Muscle of leg (tissue), 11 donors: ENCODE data around the gene MATK. TPM values are rescaled to one million over a fixed set of nuclear protein-coding genes. Genes with fewer than 3 reads are reported as not detected.

Experiments
- DNase-seq: peaks from one replicate; pipeline ENCODE4 v3.0.0; 2013
- H3K27ac ChIP-seq: one replicate; pipeline ENCODE4 v1.5.1; 2013; ENCODE audit warnings: mild to moderate bottlenecking, low read length, control low read depth
- H3K27me3 ChIP-seq: one replicate; pipeline ENCODE4 v1.6.1; 2013; ENCODE audit warnings: low read length; ENCODE audit not compliant: control insufficient read depth, insufficient read depth
- H3K36me3 ChIP-seq: one replicate; pipeline ENCODE4 v1.6.1; 2013; ENCODE audit warnings: low read length; ENCODE audit not compliant: control insufficient read depth, insufficient read depth
- H3K4me1 ChIP-seq: one replicate; pipeline ENCODE4 v1.6.1; 2013; ENCODE audit warnings: low read length; ENCODE audit not compliant: control insufficient read depth, insufficient read depth
- H3K4me3 ChIP-seq: one replicate; pipeline ENCODE4 v1.5.1; 2013; ENCODE audit warnings: low read length, control low read depth
- H3K9me3 ChIP-seq: replicated peaks from 2 replicates; pipeline ENCODE4 v1.6.1; 2013; ENCODE audit warnings: low read depth, low read length; ENCODE audit not compliant: control insufficient read depth
- WGBS: methylation state at CpG from one replicate; pipeline ENCODE4 v1.1.5; 2013; ENCODE audit warnings: missing lambda C conversion rate; ENCODE audit not compliant: insufficient coverage; 5-methylcytosine and 5-hydroxymethylcytosine counted together
- polyA plus RNA-seq, 8 donors: library from polyadenylated mRNA; unstranded; fragments of 120-200 nt; gene quantifications; one replicate each; pipeline versions ENCODE4 v1.2.1 to v1.2.3, GENCODE V29; 2013; ENCODE audit warnings: inconsistent platforms in 1 of 8, low replicate concordance in 1 of 8; ENCODE audit not compliant: insufficient read length in 8 of 8, insufficient read depth in 1 of 8
- total RNA-seq: library from RNA; stranded (reverse); fragments of 120-200 nt; gene quantifications from one replicate; pipeline ENCODE4 v1.2.4, GENCODE V29; 2013

Gene MATK
- total and polyA plus RNA-seq, 9 donors, result 0.62 to 1.9 (median 1.1) TPM

DNA sequence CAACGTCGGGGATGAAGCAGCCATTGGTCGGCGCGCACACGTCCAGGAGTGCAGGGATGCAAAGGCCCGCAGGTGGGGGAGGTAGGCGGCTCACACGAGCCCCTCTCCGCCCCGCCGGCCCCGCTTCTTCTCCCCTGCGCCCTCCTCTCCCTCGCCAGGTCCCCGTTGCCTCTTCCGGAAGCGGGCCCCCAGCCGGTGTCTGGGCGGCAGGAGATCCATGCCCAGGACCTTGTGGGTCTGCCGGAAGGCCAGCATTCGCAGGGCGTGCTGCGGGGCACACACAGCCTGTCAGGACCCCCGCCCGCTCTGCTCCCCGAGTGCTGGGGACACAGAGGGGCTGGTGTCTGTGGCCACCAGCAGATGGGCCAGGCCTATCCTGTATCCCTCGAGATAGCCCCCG, 19.7 kb upstream of the MATK start:
- no peaks in the 10 kb centered on the region for H3K9me3 ChIP-seq
- 88% methylated on average over 18 of the region's 29 CpGs for WGBS
- H3K4me3 ChIP-seq, result no peak overlapping the region
- peaks cover 28% of the 10 kb centered on the region for H3K27me3 ChIP-seq
- H3K36me3 ChIP-seq, result no peaks in the 10 kb centered on the region
- no peak for DNase-seq
- H3K27ac ChIP-seq, result no peak overlapping the region
- peaks cover 11% of the 10 kb centered on the region for H3K4me1 ChIP-seq

DNA sequence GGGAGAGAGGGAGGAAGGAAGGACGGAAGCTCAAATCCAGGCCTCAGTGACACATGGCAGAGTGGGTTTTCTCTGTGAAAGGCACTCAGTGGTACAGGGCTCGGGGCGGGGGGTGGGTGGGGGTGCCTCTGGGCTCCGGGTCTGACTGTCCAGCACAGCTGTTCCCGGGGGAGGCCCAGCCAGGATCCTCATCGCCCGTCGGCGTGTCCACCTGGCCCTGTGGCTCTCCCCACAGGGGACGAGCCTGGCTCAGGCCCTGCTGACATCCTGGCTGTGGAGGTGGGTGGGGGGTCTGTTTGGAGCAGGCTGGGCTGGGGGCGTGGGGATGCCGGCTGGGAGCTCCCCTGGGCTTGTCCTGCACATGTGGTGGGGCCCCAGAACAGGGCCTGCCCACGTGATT, 18.2 kb upstream of the MATK start:
- 52% methylated on average over 10 of the region's 13 CpGs for WGBS
- Histone ChIP-seq H3K27me3 (peaks cover 36% of the 10 kb centered on the region), H3K9me3 (no peaks in the 10 kb centered on the region), H3K27ac (no peak overlapping the region), H3K4me3 (no peak overlapping the region), H3K4me1 (peaks cover 11% of the 10 kb centered on the region), H3K36me3 (no peaks in the 10 kb centered on the region)
- DNase-seq, result no peak

DNA sequence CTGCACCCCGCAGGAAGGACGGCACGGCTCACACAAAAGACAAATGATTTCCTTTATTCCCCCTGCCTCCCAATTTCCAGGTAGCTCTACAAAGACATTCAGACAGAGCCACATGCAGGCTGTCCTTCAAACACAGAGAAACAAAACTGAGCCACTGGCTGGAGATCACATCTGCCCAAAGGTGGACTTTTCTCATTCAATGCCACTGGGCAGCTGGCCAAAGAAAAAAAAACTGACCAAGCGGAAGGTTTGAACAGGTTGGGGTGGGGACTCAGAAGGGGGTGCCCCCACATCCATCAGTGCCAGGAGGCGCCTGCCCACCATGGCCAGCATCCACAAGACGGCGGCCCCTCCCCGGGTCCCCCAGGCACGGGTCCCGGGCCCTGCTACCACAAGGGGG, 17.8 kb upstream of the MATK start:
- H3K9me3 ChIP-seq, result no peaks in the 10 kb centered on the region
- no peak for DNase-seq
- WGBS, result 60% methylated on average over 3 of the region's 10 CpGs
- no peak overlapping the region for H3K27ac ChIP-seq
- peaks cover 40% of the 10 kb centered on the region for H3K27me3 ChIP-seq
- H3K4me3 ChIP-seq, result no peak overlapping the region
- peaks cover 11% of the 10 kb centered on the region for H3K4me1 ChIP-seq
- no peaks in the 10 kb centered on the region for H3K36me3 ChIP-seq

DNA sequence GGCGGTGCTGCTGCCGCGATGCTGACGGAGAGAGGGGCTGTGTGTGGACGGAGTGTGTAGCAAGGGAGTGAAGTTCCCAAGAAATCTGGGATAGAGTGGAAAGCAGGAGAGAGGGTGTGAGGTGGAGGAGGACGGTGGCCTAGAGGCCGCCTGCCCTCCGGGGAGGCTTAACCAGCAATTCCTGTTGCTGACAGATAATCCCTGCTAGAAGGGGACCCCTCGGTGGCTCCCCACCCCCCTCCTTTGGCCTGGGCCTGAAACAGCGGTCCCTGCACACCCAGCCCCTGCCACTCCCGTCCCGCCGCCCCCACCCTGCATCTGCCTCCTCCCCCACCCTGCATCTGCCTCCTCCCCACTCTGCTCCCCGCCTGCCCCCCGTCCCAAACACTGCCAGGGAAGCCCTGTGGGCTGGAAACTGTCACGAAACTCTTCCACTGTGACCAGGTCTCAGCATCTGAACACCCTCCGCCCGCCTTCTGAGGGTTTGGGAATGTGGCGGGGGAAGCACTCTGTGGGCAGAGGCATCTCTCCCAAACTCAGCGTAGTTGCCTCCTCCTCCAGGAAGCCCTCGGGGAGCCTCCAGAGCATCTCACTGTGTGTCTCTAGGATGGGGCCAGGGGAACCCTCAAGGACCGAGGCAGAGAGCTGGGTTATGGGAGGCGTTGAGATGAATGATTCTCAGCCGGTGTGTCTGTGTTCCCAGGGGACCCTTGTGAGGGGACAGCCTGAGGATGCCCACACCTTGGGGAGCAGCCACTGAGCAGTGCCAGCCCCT, 17.1 kb upstream of the MATK start:
- WGBS, result 79% methylated on average over 9 of the region's 24 CpGs
- Histone ChIP-seq H3K27me3 (peaks cover 40% of the 10 kb centered on the region), H3K4me3 (no peak overlapping the region), H3K9me3 (no peaks in the 10 kb centered on the region), H3K36me3 (no peaks in the 10 kb centered on the region), H3K4me1 (peaks cover 11% of the 10 kb centered on the region), H3K27ac (no peak overlapping the region)
- no peak for DNase-seq

DNA sequence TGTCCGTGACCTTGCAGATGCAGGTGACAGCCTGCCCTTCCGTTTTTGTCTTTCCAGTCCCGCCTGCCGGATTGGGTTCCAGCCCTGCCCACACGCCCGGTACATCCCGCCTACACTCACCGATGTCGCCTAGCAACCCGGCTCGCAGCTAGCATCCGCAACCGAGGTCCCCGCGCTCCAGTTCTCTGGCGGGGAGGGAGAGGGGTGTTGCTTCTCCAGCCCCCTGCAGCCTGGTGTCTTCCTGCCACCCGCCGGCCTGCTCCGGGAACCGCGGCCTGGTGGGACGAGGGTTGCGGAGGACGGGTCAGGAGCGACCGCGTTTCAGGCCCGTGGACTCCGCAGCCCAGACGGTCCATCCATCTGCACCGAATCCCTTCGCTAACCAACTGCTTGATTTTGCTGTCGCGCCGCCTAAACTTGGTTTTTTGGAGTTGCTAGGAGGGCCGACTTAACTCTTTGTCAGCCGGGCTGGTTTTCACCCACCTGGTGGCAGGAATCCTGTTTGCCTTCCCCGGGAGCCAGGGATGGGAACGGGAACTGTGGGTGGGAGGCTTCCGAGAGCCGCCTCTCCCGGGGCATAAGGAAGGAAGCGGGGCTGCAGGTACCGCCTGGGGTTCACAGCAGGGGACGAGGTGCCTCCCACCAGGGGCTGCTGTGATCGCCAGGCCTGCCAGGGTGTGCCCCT, 15.4 kb upstream of the MATK start:
- DNase-seq, result peak; percentile 62
- peaks cover 4% of the 10 kb centered on the region for H3K9me3 ChIP-seq
- no peak overlapping the region for H3K27ac ChIP-seq
- H3K4me1 ChIP-seq, result peaks cover 11% of the 10 kb centered on the region
- peak overlapping the region; percentile 28 for H3K4me3 ChIP-seq
- H3K36me3 ChIP-seq, result no peaks in the 10 kb centered on the region
- peaks cover 40% of the 10 kb centered on the region for H3K27me3 ChIP-seq
- WGBS, result 0% methylated on average over 38 of the region's 46 CpGs

DNA sequence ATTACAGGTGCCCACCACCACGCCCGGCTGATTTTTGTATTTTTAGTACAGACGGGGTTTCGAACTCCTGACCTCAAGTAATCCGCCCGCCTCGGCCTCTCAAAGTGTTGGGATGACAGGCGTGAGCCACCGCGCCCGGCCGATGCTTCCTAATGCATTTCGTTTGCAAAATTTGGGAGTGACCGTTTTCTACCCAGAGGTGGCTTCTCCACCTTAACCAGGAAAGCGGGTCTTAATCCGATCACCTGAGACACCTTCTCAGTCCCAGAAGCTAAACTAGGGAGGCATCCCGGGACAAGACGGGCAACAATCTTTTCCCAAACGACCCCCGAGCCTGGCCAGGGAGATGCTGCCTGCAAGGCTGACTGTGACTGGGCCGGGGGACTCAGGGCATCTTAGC, 14.8 kb upstream of the MATK start:
- H3K9me3 ChIP-seq, result peaks cover 7% of the 10 kb centered on the region
- H3K36me3 ChIP-seq, result no peaks in the 10 kb centered on the region
- H3K27me3 ChIP-seq, result peaks cover 40% of the 10 kb centered on the region
- peaks cover 11% of the 10 kb centered on the region for H3K4me1 ChIP-seq
- peak overlapping the region; percentile 10 for H3K4me3 ChIP-seq
- WGBS, result 29% methylated on average over 21 of the region's 21 CpGs
- no peak for DNase-seq
- H3K27ac ChIP-seq, result no peak overlapping the region

DNA sequence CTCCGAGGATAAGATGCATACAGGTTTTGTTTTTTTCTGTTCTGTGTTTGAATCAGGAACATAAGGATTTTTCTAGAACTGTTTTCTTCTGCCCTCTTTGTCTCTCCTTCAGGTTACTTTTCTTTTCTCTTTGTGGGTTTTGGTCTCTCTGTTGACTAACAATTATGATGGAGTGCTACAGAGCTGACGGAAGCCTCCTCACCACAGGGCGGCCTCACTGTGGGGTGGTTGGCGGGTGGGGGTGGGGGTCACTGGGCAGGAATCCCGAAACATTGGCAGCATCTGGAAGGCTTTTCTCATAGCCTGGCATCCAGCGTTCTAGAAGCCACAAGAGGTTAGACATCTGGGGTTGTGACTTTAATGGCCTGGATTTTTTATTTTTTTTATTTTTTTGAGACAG, 12.0 kb upstream of the MATK start:
- Histone ChIP-seq H3K36me3 (no peaks in the 10 kb centered on the region), H3K27me3 (peaks cover 33% of the 10 kb centered on the region), H3K4me1 (peaks cover 11% of the 10 kb centered on the region), H3K4me3 (no peak overlapping the region), H3K27ac (no peak overlapping the region), H3K9me3 (peaks cover 7% of the 10 kb centered on the region)
- WGBS, result 53% methylated on average over 4 of the region's 6 CpGs
- DNase-seq, result no peak

DNA sequence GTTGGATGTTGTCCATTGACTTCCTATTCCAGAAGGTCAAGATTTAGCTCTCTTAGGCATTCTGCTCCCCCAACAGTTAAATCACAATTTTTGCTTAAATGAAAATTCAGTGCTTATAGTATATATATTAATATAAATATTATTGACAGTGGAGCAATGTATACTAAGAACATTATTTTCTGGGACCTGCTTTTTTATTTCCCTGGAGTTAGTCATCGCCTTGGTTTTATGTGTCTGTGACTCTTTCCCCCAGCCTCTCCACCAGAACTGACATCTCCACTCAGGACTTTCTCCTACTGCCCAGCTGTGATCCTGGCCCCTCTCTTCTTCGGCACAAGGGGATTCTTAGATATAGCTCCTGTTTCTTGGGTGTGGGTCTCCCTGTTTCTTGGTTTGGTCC, 10.2 kb upstream of the MATK start:
- H3K27ac ChIP-seq, result no peak overlapping the region
- H3K27me3 ChIP-seq, result peaks cover 17% of the 10 kb centered on the region
- peaks cover 7% of the 10 kb centered on the region for H3K9me3 ChIP-seq
- peaks cover 5% of the 10 kb centered on the region for H3K4me1 ChIP-seq
- H3K4me3 ChIP-seq, result no peak overlapping the region
- H3K36me3 ChIP-seq, result no peaks in the 10 kb centered on the region
- no peak for DNase-seq
- WGBS, result no CpG with 5 or more reads among the region's 2 CpGs

DNA sequence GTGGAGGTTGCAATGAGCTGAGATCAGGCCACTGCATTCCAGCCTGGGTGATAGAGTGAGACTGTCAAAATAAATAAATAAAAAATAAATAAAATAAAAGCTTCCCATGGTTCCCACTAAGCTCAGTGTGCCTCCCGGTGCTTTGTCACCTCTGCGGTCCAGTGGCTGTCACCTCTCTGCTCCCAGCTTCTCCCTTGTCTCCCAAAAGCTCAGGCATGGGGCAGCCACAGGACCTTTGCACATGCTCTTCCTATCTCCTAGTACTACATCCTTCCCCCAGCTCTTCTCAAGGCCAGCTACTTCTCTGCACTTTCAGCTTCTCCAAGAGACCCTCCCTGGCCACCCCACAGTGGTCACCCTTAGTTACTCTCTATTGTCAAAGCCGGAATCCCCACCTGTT, 7.6 kb upstream of the MATK start:
- Histone ChIP-seq H3K27ac (no peak overlapping the region), H3K4me3 (no peak overlapping the region), H3K27me3 (peaks cover 2% of the 10 kb centered on the region), H3K4me1 (no peaks in the 10 kb centered on the region), H3K36me3 (no peaks in the 10 kb centered on the region), H3K9me3 (peaks cover 9% of the 10 kb centered on the region)
- WGBS, result 94% methylated on average over 2 of the region's 3 CpGs
- DNase-seq, result no peak

DNA sequence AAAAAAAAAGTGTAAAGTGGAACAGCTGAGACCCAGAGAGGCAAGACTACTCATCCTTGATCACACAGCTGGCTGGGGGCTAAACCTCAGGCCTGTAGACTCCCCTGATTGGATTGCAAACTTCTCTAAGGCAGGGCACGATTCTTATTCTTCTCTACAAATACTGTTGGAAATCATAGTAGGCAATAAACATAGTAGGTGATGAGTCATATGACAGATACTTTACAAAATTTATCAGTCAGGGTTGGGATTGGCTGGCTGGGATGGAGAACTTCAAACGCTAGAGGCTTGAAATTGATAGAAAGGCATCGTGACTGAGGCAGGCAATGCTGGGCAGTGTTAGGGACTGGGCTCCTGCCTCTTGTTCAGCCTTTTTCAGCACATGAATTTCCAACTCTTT, 5.9 kb upstream of the MATK start:
- no peaks in the 10 kb centered on the region for H3K4me1 ChIP-seq
- no peaks in the 10 kb centered on the region for H3K36me3 ChIP-seq
- no CpG with 5 or more reads among the region's 3 CpGs for WGBS

More for the DNA sequence above, 5.9 kb upstream of the MATK start:
- no peak overlapping the region for H3K4me3 ChIP-seq
- H3K27ac ChIP-seq, result no peak overlapping the region
- H3K27me3 ChIP-seq, result peaks cover 3% of the 10 kb centered on the region
- peaks cover 9% of the 10 kb centered on the region for H3K9me3 ChIP-seq
- DNase-seq, result no peak
